Chondrocyte (in vitro differentiated cells): ENCODE data around the gene EIF4E1B. TPM values are rescaled to one million over a fixed set of nuclear protein-coding genes. Genes with fewer than 3 reads are reported as not detected.

ENCODE experiments used
- DNase-seq: peaks from one replicate; pipeline ENCODE4 v3.0.0; 2021; ENCODE audit warnings: mixed read lengths, low spot score
- H3K27ac Mint-ChIP-seq: one replicate; pipeline ENCODE4 v1.8.0; 2021; ENCODE audit warnings: mild to moderate bottlenecking, moderate library complexity, mixed read lengths; ENCODE audit not compliant: unreplicated experiment
- H3K27me3 Mint-ChIP-seq: 2 replicates; pipeline ENCODE4 v1.8.0; 2021; ENCODE audit warnings: low read depth, mixed read lengths
- H3K36me3 Mint-ChIP-seq: 2 replicates; pipeline ENCODE4 v1.8.0; 2021; ENCODE audit warnings: low read depth, mixed read lengths
- H3K4me1 Mint-ChIP-seq: 2 replicates; pipeline ENCODE4 v1.8.0; 2021; ENCODE audit warnings: low read depth, mild to moderate bottlenecking, mixed read lengths
- H3K4me3 Mint-ChIP-seq: one replicate; pipeline ENCODE4 v1.8.0; 2021; ENCODE audit warnings: mild to moderate bottlenecking, moderate library complexity, mixed read lengths; ENCODE audit not compliant: unreplicated experiment
- H3K9me3 Mint-ChIP-seq: 2 replicates; pipeline ENCODE4 v1.8.0; 2021; ENCODE audit warnings: low read depth, mixed read lengths
- total RNA-seq: library from RNA; stranded (reverse); gene quantifications from 3 replicates; pipeline ENCODE4 v1.2.1, GENCODE V29; 2021
- TF ChIP-seq, protein P1 (sequence below): fragments of 200-600 bp; sonication (generic); IDR thresholded peaks from 2 replicates; pipeline ENCODE4 v1.5.0; 2021; ENCODE audit warnings: antibody characterized with exemption, mild to moderate bottlenecking, moderate library complexity

The EIF4E1B gene
- total RNA-seq, 1 donor from 2014 or later = not detected

DNA sequence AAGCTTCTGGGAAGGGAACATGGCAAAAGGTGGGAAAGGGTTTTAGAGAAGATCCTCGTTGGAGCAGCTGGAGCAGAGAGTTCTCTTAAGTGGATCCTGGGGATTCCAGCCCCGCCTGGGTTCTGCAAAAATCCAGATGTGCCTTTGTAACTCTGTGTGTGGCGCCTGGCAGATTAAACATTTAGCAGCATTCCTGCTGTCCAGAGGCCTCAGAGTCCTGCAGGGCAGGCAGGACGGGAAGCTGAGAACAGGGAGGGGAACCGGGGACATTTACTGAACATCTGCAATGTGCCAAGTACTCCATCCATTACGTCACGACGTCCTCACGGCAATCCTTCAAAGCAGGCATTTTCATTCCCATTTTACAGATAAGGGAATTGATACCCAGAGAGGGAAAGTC lies 6.0 kb downstream of the EIF4E1B start:
- Mint-ChIP-seq H3K9me3 (no peaks in the 10 kb centered on the region), H3K4me1 (peaks cover 3% of the 10 kb centered on the region)
- DNase-seq = no peak

DNA sequence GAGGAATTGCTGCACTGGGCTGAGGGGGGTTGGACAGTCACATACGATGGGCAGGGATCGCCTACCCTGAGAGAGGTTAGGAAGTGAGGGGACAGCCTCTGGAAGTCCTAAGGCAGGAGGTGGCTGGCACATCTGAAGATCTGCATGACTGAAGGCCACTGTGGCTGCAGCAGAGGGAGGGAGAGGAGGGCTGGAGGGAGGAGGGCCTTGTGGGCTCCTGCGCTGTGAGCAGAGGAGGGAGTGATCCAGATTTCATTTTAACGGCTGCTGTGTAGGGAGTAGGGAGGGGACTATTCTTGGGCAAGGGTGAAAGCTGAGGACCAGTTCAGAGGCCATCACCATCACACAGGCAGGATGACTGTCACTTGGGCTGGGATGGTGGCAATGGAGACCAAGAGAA lies 7.1 kb downstream of the EIF4E1B start:
- Mint-ChIP-seq H3K36me3 (no peaks in the 10 kb centered on the region), H3K27ac (no peak overlapping the region), H3K27me3 (peaks cover 38% of the 10 kb centered on the region), H3K9me3 (no peaks in the 10 kb centered on the region), H3K4me3 (no peak overlapping the region), H3K4me1 (peaks cover 3% of the 10 kb centered on the region)
- no peak for DNase-seq
- TF ChIP-seq, protein P1, sequence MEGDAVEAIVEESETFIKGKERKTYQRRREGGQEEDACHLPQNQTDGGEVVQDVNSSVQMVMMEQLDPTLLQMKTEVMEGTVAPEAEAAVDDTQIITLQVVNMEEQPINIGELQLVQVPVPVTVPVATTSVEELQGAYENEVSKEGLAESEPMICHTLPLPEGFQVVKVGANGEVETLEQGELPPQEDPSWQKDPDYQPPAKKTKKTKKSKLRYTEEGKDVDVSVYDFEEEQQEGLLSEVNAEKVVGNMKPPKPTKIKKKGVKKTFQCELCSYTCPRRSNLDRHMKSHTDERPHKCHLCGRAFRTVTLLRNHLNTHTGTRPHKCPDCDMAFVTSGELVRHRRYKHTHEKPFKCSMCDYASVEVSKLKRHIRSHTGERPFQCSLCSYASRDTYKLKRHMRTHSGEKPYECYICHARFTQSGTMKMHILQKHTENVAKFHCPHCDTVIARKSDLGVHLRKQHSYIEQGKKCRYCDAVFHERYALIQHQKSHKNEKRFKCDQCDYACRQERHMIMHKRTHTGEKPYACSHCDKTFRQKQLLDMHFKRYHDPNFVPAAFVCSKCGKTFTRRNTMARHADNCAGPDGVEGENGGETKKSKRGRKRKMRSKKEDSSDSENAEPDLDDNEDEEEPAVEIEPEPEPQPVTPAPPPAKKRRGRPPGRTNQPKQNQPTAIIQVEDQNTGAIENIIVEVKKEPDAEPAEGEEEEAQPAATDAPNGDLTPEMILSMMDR = no peak

More for the DNA sequence above, 6.0 kb downstream of the EIF4E1B start:
- no peak overlapping the region for H3K27ac Mint-ChIP-seq
- TF ChIP-seq, protein P1 = no peak
- no peak overlapping the region for H3K4me3 Mint-ChIP-seq
- H3K27me3 Mint-ChIP-seq = peaks cover 43% of the 10 kb centered on the region
- no peaks in the 10 kb centered on the region for H3K36me3 Mint-ChIP-seq

DNA sequence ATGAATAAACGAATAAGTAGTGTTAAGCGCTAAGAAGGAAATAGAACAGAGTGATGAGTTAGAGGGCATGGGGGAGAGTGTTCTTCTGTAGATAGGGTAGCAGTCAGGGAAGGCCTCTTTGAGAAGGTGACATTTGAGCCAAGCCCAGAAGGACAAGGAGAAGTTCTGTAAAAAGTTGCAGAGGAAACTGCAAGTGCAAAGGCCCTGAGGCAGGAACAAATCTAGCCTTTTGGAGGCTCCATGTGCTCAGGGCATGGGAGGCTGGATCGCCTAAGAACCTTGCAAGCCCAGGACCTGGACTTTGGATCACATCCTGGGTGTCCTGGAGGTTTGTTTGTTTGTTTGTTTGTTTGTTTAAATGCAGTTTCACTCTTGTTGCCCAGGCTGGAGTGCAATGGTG lies 8.0 kb downstream of the EIF4E1B start:
- H3K36me3 Mint-ChIP-seq = no peaks in the 10 kb centered on the region
- H3K27me3 Mint-ChIP-seq = peaks cover 36% of the 10 kb centered on the region
- H3K4me3 Mint-ChIP-seq = no peak overlapping the region
- DNase-seq = no peak
- no peaks in the 10 kb centered on the region for H3K9me3 Mint-ChIP-seq
- H3K27ac Mint-ChIP-seq = no peak overlapping the region
- TF ChIP-seq, protein P1 = no peak
- peaks cover 3% of the 10 kb centered on the region for H3K4me1 Mint-ChIP-seq

DNA sequence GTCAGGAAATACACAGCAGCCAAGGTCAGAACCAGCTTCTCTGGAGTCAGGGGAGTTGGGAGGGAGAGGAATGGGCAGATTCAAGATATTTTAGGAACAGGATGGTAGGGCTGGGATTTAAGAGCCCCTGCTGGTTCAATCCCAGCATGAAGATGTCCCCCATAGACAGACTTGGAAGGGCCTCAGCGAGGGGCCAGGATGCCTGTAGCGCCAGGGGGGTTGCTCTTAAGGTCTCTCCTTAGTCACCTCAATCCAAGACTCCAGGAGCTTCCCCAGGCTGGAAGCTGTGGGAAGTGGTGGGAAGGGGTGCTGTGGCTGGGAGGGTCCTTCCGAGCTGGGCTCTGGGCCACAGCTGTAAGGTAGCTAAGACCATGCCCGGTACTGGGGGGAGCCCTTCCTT lies 8.7 kb downstream of the EIF4E1B start:
- no peak overlapping the region for H3K27ac Mint-ChIP-seq
- no peak overlapping the region for H3K4me3 Mint-ChIP-seq
- peaks cover 28% of the 10 kb centered on the region for H3K27me3 Mint-ChIP-seq
- no peaks in the 10 kb centered on the region for H3K36me3 Mint-ChIP-seq
- peaks cover 3% of the 10 kb centered on the region for H3K4me1 Mint-ChIP-seq
- TF ChIP-seq, protein P1 = no peak
- no peaks in the 10 kb centered on the region for H3K9me3 Mint-ChIP-seq
- DNase-seq = peak; percentile 48

DNA sequence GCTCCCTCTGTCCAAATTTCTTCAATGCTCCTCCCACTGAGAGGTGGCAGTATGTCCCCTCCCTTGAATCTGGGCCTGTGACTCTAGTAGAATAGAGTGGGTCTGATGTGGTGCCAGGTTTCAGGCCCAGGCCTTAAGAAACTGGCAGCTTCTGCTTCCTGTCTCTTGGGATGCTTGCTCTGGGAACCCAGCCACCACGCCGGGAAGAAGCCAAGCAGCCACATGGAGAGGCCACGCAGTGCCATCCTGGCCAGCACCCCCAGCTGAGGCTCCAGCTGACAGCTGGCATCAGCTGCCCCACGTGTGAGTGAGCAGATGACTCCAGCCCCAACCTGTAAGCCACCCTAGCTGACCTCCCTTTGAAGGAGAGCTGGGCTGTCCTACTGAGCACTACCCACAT lies 9.5 kb downstream of the EIF4E1B start:
- H3K27ac Mint-ChIP-seq = no peak overlapping the region
- no peaks in the 10 kb centered on the region for H3K36me3 Mint-ChIP-seq
- TF ChIP-seq, protein P1 = no peak
- no peaks in the 10 kb centered on the region for H3K9me3 Mint-ChIP-seq
- H3K4me3 Mint-ChIP-seq = no peak overlapping the region
- H3K4me1 Mint-ChIP-seq = peaks cover 3% of the 10 kb centered on the region
- H3K27me3 Mint-ChIP-seq = peaks cover 24% of the 10 kb centered on the region
- DNase-seq = no peak
